GM19035 (cell line): ENCODE results near the gene ABR.

ENCODE experiments used
- ATAC-seq: cut with Tn5 transposase; IDR thresholded peaks from one replicate; pipeline ENCODE4 v1.9.1; 2021; ENCODE audit not compliant: unreplicated experiment

Gene ABR

GRCh38 chr17:1012823-1013728 lies 166.7 kb downstream of the ABR start:
- no peak for ATAC-seq

- no peak for ATAC-seq
Measured at GRCh38 chr17:1011760-1012735, 167.7 kb downstream of the ABR start.

GRCh38 chr17:1011138-1011537 lies 168.6 kb downstream of the ABR start:
- ATAC-seq = no peak

- ATAC-seq = no peak
Measured at GRCh38 chr17:1010586-1010985, 169.2 kb downstream of the ABR start.

GRCh38 chr17:1010086-1010450 lies 169.7 kb downstream of the ABR start:
- ATAC-seq = no peak

GRCh38 chr17:1009229-1010085 lies 170.3 kb downstream of the ABR start:
- ATAC-seq = no peak

- no peak for ATAC-seq
Measured at GRCh38 chr17:1008008-1008761, 171.6 kb downstream of the ABR start.

- ATAC-seq = no peak
Measured at GRCh38 chr17:1007310-1008007, 172.3 kb downstream of the ABR start.

GRCh38 chr17:1006054-1006453 lies 173.7 kb downstream of the ABR start:
- no peak for ATAC-seq

GRCh38 chr17:1005361-1005946 lies 174.3 kb downstream of the ABR start:
- ATAC-seq = no peak

GRCh38 chr17:1004769-1005295 lies 174.9 kb downstream of the ABR start:
- ATAC-seq = no peak

GRCh38 chr17:1003972-1004768 lies 175.6 kb downstream of the ABR start:
- ATAC-seq = no peak

GRCh38 chr17:1003633-1003971 lies 176.2 kb downstream of the ABR start:
- no peak for ATAC-seq

GRCh38 chr17:1002771-1003555 lies 176.8 kb downstream of the ABR start:
- ATAC-seq = no peak

GRCh38 chr17:1002412-1002753 lies 177.4 kb downstream of the ABR start:
- ATAC-seq = no peak

- no peak for ATAC-seq
Measured at GRCh38 chr17:1001640-1002411, 178.0 kb downstream of the ABR start.
